HG03064 (cell line): ENCODE results near the gene USP24.
A peak's percentile ranks its signal among the peaks of the same experiment; 100 is the strongest.

Experiments used
- ATAC-seq: cut with Tn5 transposase; IDR thresholded peaks from one replicate; pipeline ENCODE4 v1.9.1; 2021; ENCODE audit warnings: low read depth; ENCODE audit not compliant: unreplicated experiment

Gene USP24

GRCh38 chr1:55168353-55168752 lies 46.8 kb downstream of the USP24 start:
- ATAC-seq: no peak

GRCh38 chr1:55167224-55167871 lies 47.8 kb downstream of the USP24 start:
- no peak for ATAC-seq

- ATAC-seq: no peak
These were observed 50.3 kb downstream of the USP24 start for GRCh38 chr1:55164906-55165305.

- no peak for ATAC-seq
These were observed 55.6 kb downstream of the USP24 start for GRCh38 chr1:55159571-55159970.

GRCh38 chr1:55156608-55157007 lies 58.6 kb downstream of the USP24 start:
- no peak for ATAC-seq

- no peak for ATAC-seq
These were observed 59.1 kb downstream of the USP24 start for GRCh38 chr1:55156093-55156492.

GRCh38 chr1:55155522-55155921 lies 59.6 kb downstream of the USP24 start:
- ATAC-seq: no peak

- ATAC-seq: no peak
These were observed 60.5 kb downstream of the USP24 start for GRCh38 chr1:55154616-55155015.

GRCh38 chr1:55153031-55153430 lies 62.1 kb downstream of the USP24 start:
- ATAC-seq: no peak

- no peak for ATAC-seq
These were observed 64.1 kb downstream of the USP24 start for GRCh38 chr1:55150880-55151588.

- ATAC-seq: no peak
These were observed 66.5 kb downstream of the USP24 start for GRCh38 chr1:55148676-55149075.

GRCh38 chr1:55147524-55147923 lies 67.6 kb downstream of the USP24 start:
- ATAC-seq: no peak

GRCh38 chr1:55146781-55147180 lies 68.4 kb downstream of the USP24 start:
- no peak for ATAC-seq

- ATAC-seq: no peak
These were observed 70.3 kb downstream of the USP24 start for GRCh38 chr1:55144886-55145285.

- no peak for ATAC-seq
These were observed 71.5 kb downstream of the USP24 start for GRCh38 chr1:55143684-55144083.

GRCh38 chr1:55141295-55141893 lies 73.8 kb downstream of the USP24 start:
- ATAC-seq: no peak

GRCh38 chr1:55140546-55140983 lies 74.6 kb downstream of the USP24 start:
- peak; percentile 81 for ATAC-seq

GRCh38 chr1:55140137-55140536 lies 75.0 kb downstream of the USP24 start:
- ATAC-seq: no peak

- no peak for ATAC-seq
These were observed 76.3 kb downstream of the USP24 start for GRCh38 chr1:55138823-55139222.

GRCh38 chr1:55134152-55134808 lies 80.9 kb downstream of the USP24 start:
- ATAC-seq: no peak

- no peak for ATAC-seq
These were observed 83.4 kb downstream of the USP24 start for GRCh38 chr1:55131801-55132200.
